Epithelial cell of prostate (primary cell): Measurements from ENCODE around the gene WWOX.

Experiments used
- DNase-seq: peaks from one replicate; pipeline ENCODE4 v3.0.0-alpha.2; 2011; ENCODE audit warnings: low read depth, low spot score
- H3K27ac ChIP-seq: fragments of 450-650 bp; 2 replicates; pipeline ENCODE4 v1.5.1; 2017; ENCODE audit warnings: mild to moderate bottlenecking

Gene WWOX

GRCh38 chr16:79001156-79001967 lies 901.9 kb downstream of the WWOX start:
- DNase-seq: no peak
- no peak overlapping the region for H3K27ac ChIP-seq

GRCh38 chr16:79003026-79003609 lies 903.7 kb downstream of the WWOX start:
- DNase-seq: no peak
- H3K27ac ChIP-seq: no peak overlapping the region

- DNase-seq: no peak
- H3K27ac ChIP-seq: no peak overlapping the region
Measured at GRCh38 chr16:79004309-79004708, 904.9 kb downstream of the WWOX start.

GRCh38 chr16:79005096-79005495 lies 905.6 kb downstream of the WWOX start:
- H3K27ac ChIP-seq: no peak overlapping the region
- DNase-seq: no peak

- DNase-seq: no peak
- no peak overlapping the region for H3K27ac ChIP-seq
Measured at GRCh38 chr16:79006206-79006605, 906.8 kb downstream of the WWOX start.

- DNase-seq: no peak
- no peak overlapping the region for H3K27ac ChIP-seq
Measured at GRCh38 chr16:79006765-79007164, 907.3 kb downstream of the WWOX start.

GRCh38 chr16:79007614-79008013 lies 908.2 kb downstream of the WWOX start:
- DNase-seq: peak; percentile 49
- H3K27ac ChIP-seq: peak overlapping the region; percentile 36

GRCh38 chr16:79008036-79008868 lies 908.8 kb downstream of the WWOX start:
- peak overlapping the region; percentile 36 for H3K27ac ChIP-seq

GRCh38 chr16:79008869-79009179 lies 909.4 kb downstream of the WWOX start:
- DNase-seq: peak; percentile 62
- peak overlapping the region; percentile 36 for H3K27ac ChIP-seq

More at GRCh38 chr16:79008036-79008868, 908.8 kb downstream of the WWOX start:
- no peak for DNase-seq

GRCh38 chr16:79009896-79010295 lies 910.4 kb downstream of the WWOX start:
- H3K27ac ChIP-seq: no peak overlapping the region
- no peak for DNase-seq

- DNase-seq: no peak
- H3K27ac ChIP-seq: no peak overlapping the region
Measured at GRCh38 chr16:79011282-79011681, 911.8 kb downstream of the WWOX start.

- DNase-seq: no peak
- no peak overlapping the region for H3K27ac ChIP-seq
Measured at GRCh38 chr16:79012671-79013434, 913.4 kb downstream of the WWOX start.

GRCh38 chr16:79013930-79014660 lies 914.6 kb downstream of the WWOX start:
- no peak for DNase-seq
- no peak overlapping the region for H3K27ac ChIP-seq

- DNase-seq: no peak
- H3K27ac ChIP-seq: no peak overlapping the region
Measured at GRCh38 chr16:79018650-79019429, 919.4 kb downstream of the WWOX start.

- H3K27ac ChIP-seq: no peak overlapping the region
- no peak for DNase-seq
Measured at GRCh38 chr16:79019431-79019830, 920.0 kb downstream of the WWOX start.

- no peak for DNase-seq
- no peak overlapping the region for H3K27ac ChIP-seq
Measured at GRCh38 chr16:79021991-79022630, 922.7 kb downstream of the WWOX start.

- no peak overlapping the region for H3K27ac ChIP-seq
- DNase-seq: no peak
Measured at GRCh38 chr16:79026117-79026516, 926.7 kb downstream of the WWOX start.

GRCh38 chr16:79036541-79036940 lies 937.1 kb downstream of the WWOX start:
- no peak for DNase-seq
- no peak overlapping the region for H3K27ac ChIP-seq
